Esophagus squamous epithelium (tissue), 5 donors: ENCODE measurements around the gene KRABD2.

Experiments used
- DNase-seq: peaks from one replicate; lab custom pipeline; 2025; lab: John Stamatoyannopoulos, UW
- H3K27ac ChIP-seq, 4 donors: fragments of 200-600 bp; sonication (generic); one replicate each; pipeline ENCODE4 v1.5.1; 2016 to 2019; ENCODE audit warnings: mild to moderate bottlenecking in 1 of 4
- H3K27me3 ChIP-seq, 4 donors: fragments of 200-600 bp; sonication (generic); 1 replicate in 3 of 4; 2 replicates in 1 of 4; pipeline versions ENCODE4 v1.5.1 to v1.6.0; 2017 to 2021; ENCODE audit warnings: antibody characterized with exemption in 1 of 4
- H3K36me3 ChIP-seq, 3 donors: fragments of 200-600 bp; sonication (generic); one replicate each; pipeline ENCODE4 v1.5.1; 2016 to 2019
- H3K4me1 ChIP-seq, 3 donors: fragments of 200-600 bp; sonication (generic); one replicate each; pipeline ENCODE4 v1.5.1; 2017 to 2019
- H3K4me3 ChIP-seq, 4 donors: fragments of 200-600 bp; sonication (generic); 1 replicate in 3 of 4; 2 replicates in 1 of 4; pipeline ENCODE4 v1.5.1; 2016 to 2019; ENCODE audit warnings: mild to moderate bottlenecking in 2 of 4, moderate library complexity in 1 of 4
- H3K9me3 ChIP-seq, 3 donors: fragments of 200-600 bp; sonication (generic); one replicate each; pipeline ENCODE4 v1.5.1; 2016 to 2019
- POLR2A ChIP-seq, 4 donors: fragments of 450-650 bp; IDR thresholded peaks; one replicate each; pipeline ENCODE4 v1.6.1; 2017; ENCODE audit warnings: antibody characterized with exemption in 4 of 4, mild to moderate bottlenecking in 4 of 4, moderate library complexity in 3 of 4
- WGBS, 2 donors: methylation state at CpG; one replicate each; pipeline ENCODE4 v1.1.5; 2018; 5-methylcytosine and 5-hydroxymethylcytosine counted together
- intact Hi-C: fragments of 100-400 bp; cut with DNase I; formaldehyde crosslinking; loops from one replicate; pipeline ENCODE4 v1.15.0; 2022
- TF ChIP-seq, protein P1 (sequence below), 6 experiments: fragments of 450-650 bp in 4 of 6; fragments of 200-600 bp in 2 of 6; sonication (generic) in 2 of 6; IDR thresholded peaks; one replicate each; pipeline ENCODE4 v1.5.1; 2016 to 2019; ENCODE audit warnings: antibody characterized with exemption in 6 of 6, mild to moderate bottlenecking in 4 of 6, moderate library complexity in 4 of 6
- donor health status: DM: yes; HTN: yes; CAD: no.

The KRABD2 gene

DNA sequence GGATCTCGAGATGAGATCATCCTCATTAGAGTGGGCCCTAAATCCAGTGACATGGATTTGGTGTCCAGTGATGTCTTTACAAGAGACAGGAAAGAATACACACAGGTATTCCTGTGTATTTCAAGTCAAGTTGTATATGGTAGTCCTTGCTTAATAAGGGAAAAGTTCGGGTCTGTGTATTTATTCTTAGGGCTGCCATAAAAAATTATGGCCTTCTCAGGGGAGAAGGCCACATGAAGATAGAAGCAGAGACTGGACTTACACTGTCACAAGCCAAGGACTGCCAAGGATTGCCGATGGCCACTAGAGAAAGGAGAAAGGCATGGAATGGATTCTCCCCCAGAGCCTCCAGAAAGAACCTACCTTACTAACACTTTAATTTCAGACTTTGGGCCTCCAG lies 8.3 kb downstream of the KRABD2 start:
- DNase-seq = no peak
- Histone ChIP-seq H3K4me3 (no peak overlapping the region), H3K4me1 (peaks cover 0 to 5% (median 0%) of the 10 kb centered on the region in 3 donors), H3K36me3 (peaks cover 0 to 58% (median 8%) of the 10 kb centered on the region in 3 donors), H3K27me3 (no peaks in the 10 kb centered on the region), H3K27ac (no peak overlapping the region), H3K9me3 (no peaks in the 10 kb centered on the region)
- WGBS, 2 donors = 80 to 82% methylated on average over 3 of the region's 3 CpGs
- intact Hi-C loops = no loop called here
- TF ChIP-seq POLR2A (IDR thresholded peaks at IDR 0.05) = no peak
- TF ChIP-seq, protein P1, sequence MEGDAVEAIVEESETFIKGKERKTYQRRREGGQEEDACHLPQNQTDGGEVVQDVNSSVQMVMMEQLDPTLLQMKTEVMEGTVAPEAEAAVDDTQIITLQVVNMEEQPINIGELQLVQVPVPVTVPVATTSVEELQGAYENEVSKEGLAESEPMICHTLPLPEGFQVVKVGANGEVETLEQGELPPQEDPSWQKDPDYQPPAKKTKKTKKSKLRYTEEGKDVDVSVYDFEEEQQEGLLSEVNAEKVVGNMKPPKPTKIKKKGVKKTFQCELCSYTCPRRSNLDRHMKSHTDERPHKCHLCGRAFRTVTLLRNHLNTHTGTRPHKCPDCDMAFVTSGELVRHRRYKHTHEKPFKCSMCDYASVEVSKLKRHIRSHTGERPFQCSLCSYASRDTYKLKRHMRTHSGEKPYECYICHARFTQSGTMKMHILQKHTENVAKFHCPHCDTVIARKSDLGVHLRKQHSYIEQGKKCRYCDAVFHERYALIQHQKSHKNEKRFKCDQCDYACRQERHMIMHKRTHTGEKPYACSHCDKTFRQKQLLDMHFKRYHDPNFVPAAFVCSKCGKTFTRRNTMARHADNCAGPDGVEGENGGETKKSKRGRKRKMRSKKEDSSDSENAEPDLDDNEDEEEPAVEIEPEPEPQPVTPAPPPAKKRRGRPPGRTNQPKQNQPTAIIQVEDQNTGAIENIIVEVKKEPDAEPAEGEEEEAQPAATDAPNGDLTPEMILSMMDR (IDR thresholded peaks at IDR 0.05) = no peak

DNA sequence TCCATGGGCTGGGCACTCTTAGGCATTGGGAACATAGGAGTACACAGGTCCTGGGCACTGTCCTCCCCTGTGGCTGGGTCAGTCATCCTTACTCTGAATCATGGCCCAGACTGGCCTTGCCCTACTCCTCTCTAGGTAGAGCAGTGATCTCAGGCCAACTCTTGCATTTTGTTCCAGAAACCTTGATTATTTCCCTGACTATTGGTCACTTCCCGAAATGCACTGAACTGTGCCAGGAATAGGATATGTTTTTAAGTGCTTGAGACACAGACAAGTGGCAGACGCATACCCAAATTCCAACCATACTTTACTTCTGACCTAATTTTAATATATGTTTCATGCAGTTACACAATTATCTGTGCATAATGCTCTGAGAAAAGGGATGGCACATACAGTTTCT lies 10.3 kb downstream of the KRABD2 start:
- DNase-seq = no peak
- Histone ChIP-seq H3K27me3 (no peaks in the 10 kb centered on the region), H3K4me1 (peaks cover 0 to under 1% (median 0%) of the 10 kb centered on the region in 3 donors), H3K27ac (peak overlapping the region in 2 of 4 donors; percentile 29 to 31), H3K4me3 (no peak overlapping the region), H3K36me3 (peaks cover 0 to 49% (median 8%) of the 10 kb centered on the region in 3 donors), H3K9me3 (no peaks in the 10 kb centered on the region)
- intact Hi-C loops = no loop called here
- no peak for TF ChIP-seq POLR2A (IDR thresholded peaks at IDR 0.05)
- TF ChIP-seq, protein P1 (IDR thresholded peaks at IDR 0.05) = no peak
- WGBS, 2 donors = 74 to 77% methylated on average over 2 of the region's 2 CpGs

DNA sequence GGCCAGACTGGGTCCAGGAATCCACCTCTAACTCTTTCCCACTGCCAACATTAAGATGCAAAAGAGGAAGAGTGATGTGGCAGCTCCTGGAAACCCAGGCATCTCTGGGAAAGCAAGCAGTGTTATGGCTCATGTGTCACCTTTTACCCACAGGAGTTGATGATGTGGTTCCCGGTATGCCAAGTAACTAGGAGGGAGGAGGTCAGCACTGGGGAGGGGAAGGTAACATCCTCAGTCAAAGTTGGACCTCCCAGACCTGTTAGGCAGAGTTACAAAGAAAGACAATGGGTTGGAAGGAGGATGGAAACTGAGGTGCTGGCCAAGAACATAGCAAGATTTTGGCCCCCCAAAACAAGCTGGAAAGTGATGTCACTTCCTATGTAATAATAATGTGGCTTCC lies 11.4 kb downstream of the KRABD2 start:
- 60 to 67% methylated on average over 1 of the region's 1 CpG for WGBS, 2 donors
- Histone ChIP-seq H3K4me1 (peaks cover 0 to 7% (median 0%) of the 10 kb centered on the region in 3 donors), H3K27me3 (no peaks in the 10 kb centered on the region), H3K27ac (peak overlapping the region in 2 of 4 donors; percentile 31 to 64), H3K4me3 (no peak overlapping the region), H3K36me3 (peaks cover 0 to 38% (median 8%) of the 10 kb centered on the region in 3 donors), H3K9me3 (no peaks in the 10 kb centered on the region)
- DNase-seq = no peak
- no peak for TF ChIP-seq POLR2A (IDR thresholded peaks at IDR 0.05)
- TF ChIP-seq, protein P1 (IDR thresholded peaks at IDR 0.05) = no peak
- intact Hi-C loops = no loop called here

DNA sequence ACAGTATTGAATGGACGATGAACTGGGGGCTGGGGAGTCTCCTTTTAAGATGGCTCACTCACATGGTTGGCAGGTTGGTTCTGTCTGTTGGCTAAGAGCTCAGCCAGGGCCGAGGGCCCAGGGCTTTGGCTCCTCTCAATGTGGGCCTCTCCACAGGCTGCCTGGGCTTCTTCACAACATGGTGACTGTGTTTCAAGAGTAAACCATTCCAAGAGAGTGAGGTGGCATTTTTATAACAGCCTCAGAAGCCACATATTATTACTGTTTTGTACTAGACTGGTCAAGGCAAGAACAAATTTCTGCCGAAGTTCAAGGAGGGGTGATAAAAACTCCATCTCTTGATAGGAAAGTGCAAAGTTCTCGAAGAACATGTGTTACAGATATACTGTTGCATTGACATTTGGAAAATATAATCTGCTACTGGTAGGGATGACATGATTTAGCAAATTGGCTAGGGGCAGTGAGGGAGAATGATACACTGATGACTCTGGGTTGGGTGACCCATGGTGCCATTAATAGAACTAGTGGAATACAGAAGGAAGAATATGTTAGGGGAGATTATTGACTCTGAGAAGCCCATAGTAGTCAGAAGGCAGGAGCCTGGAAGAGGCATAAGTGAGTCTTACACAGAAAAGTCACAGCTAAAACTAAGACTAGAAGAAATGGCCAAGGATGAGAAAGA lies 13.7 kb downstream of the KRABD2 start:
- no peaks in the 10 kb centered on the region for H3K9me3 ChIP-seq
- peaks cover 0 to 17% (median 0%) of the 10 kb centered on the region in 3 donors for H3K36me3 ChIP-seq
- H3K27me3 ChIP-seq = no peaks in the 10 kb centered on the region
- H3K4me3 ChIP-seq = no peak overlapping the region
- intact Hi-C loops = no loop called here
- TF ChIP-seq POLR2A (IDR thresholded peaks at IDR 0.05) = no peak
- H3K4me1 ChIP-seq = peaks cover 0 to 11% (median 2%) of the 10 kb centered on the region in 3 donors
- WGBS, 2 donors = 84 to 90% methylated on average over 4 of the region's 4 CpGs
- no peak for DNase-seq
- H3K27ac ChIP-seq = no peak overlapping the region

DNA sequence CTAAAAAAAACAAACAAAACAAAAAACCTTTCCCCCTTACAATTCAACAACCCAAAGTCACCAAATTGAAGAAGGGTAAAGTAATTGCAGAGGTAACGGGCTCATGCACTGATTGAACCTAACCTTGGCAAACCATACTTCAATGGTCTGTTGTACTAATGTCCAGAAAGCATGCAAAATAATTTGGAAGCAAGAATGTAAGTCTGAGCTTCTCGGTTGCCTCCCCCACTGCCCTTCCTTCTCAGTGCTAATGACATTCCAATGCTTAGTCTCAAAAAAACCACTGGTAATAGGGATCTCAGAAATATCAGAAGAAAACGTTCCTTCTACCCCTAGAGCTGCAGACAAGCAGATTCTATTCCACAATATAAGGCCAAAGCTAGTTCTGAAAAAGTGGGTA lies 15.8 kb downstream of the KRABD2 start:
- 60% methylated on average over 3 of the region's 3 CpGs for WGBS, 2 donors
- no peak overlapping the region for H3K4me3 ChIP-seq
- intact Hi-C loops = no loop called here
- no peaks in the 10 kb centered on the region for H3K9me3 ChIP-seq
- peaks cover 0 to 11% (median 2%) of the 10 kb centered on the region in 3 donors for H3K4me1 ChIP-seq
- H3K27ac ChIP-seq = peak overlapping the region in 3 of 4 donors; percentile 11 to 22 (median 18)
- peaks cover 0 to 17% (median 0%) of the 10 kb centered on the region in 3 donors for H3K36me3 ChIP-seq
- no peaks in the 10 kb centered on the region for H3K27me3 ChIP-seq
- no peak for DNase-seq
- TF ChIP-seq POLR2A (IDR thresholded peaks at IDR 0.05) = no peak

DNA sequence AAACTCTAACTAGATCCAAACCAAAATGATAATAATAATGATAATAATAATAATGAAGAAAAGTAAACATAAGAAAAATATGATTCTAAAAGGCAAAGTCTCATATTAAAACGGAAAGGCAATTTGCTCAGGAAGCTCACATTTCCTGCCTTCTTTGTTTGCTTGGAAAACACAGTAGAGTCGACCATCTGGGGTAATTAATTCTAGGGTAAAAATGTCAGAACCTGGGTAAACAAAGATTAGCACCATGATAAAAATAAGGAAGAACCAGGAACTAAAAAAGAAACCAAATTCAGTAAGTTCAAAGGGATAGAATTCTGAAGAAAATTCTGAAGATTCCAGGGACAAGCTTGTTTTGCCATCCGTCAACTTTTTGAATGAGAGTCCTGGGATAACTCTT lies 16.2 kb downstream of the KRABD2 start:
- Histone ChIP-seq H3K27ac (peak overlapping the region in 2 of 4 donors; percentile 22 to 45), H3K4me1 (peaks cover 0 to 11% (median 2%) of the 10 kb centered on the region in 3 donors), H3K36me3 (peaks cover 0 to 13% (median 0%) of the 10 kb centered on the region in 3 donors), H3K27me3 (no peaks in the 10 kb centered on the region), H3K9me3 (no peaks in the 10 kb centered on the region), H3K4me3 (no peak overlapping the region)
- WGBS, 2 donors = 38 to 39% methylated on average over 3 of the region's 3 CpGs
- no peak for TF ChIP-seq POLR2A (IDR thresholded peaks at IDR 0.05)
- no peak for DNase-seq
- intact Hi-C loops = no loop called here
